Fibroblast of mammary gland (primary cell): ENCODE measurements around the gene CIRBP.

Experiments
- DNase-seq: peaks from one replicate; pipeline ENCODE4 v3.0.0-alpha.2; 2010; ENCODE audit warnings: low read depth
- H3K4me3 ChIP-seq: 2 replicates; pipeline ENCODE4 v1.5.1; 2011; ENCODE audit warnings: low read depth, mild to moderate bottlenecking, low read length, moderate library complexity; ENCODE audit not compliant: control insufficient read depth
- CTCF ChIP-seq: conservative IDR thresholded peaks from 2 replicates; pipeline ENCODE4 v1.5.1; 2011; ENCODE audit warnings: low read depth, low read length, inconsistent platforms; ENCODE audit not compliant: control insufficient read depth, insufficient read depth

Gene CIRBP

DNA sequence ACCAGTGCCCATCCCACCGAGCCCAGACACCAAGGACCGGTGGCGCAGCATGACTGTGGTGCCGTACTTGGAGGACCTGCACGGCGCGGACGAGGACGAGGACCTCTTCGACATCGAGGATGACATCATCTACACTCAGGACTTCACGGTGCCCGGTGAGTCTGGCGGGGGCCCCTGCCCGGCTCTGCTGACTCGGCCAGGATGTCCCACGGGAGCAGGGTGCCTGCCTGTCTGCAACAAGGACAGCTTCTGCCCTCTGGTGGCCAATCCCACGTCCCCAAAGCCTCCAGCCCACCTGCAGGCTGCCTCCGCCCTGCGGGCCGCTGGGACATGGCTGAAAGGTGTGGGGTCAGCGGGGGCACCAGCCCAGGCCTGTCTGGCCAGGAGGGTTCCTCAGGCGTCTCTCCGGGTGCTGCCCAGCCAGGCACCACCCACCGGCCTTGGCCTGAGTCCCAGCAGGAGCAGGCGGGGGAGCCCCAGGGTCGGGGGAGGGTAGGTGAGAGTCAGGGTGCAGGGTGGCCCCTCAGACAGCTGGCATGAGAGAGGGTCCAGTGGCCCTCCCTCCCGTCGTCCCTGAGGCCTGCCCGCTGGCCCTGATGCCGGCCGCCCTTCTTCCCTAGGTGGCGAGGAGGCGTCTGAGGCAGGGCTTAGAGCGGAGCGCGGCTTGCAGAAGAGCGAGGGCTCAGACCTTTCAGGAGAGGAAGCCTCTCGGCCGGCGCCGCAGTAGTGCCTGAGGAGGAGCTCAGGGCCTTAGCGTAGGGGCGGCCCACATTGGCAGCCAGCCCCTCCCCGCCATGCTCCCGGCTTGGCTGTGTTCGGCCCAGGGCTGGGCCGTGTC is 45.9 kb upstream of the CIRBP start:
- TF ChIP-seq CTCF: peak; percentile 36
- H3K4me3 ChIP-seq: no peak overlapping the region
- peak; percentile 52 for DNase-seq

DNA sequence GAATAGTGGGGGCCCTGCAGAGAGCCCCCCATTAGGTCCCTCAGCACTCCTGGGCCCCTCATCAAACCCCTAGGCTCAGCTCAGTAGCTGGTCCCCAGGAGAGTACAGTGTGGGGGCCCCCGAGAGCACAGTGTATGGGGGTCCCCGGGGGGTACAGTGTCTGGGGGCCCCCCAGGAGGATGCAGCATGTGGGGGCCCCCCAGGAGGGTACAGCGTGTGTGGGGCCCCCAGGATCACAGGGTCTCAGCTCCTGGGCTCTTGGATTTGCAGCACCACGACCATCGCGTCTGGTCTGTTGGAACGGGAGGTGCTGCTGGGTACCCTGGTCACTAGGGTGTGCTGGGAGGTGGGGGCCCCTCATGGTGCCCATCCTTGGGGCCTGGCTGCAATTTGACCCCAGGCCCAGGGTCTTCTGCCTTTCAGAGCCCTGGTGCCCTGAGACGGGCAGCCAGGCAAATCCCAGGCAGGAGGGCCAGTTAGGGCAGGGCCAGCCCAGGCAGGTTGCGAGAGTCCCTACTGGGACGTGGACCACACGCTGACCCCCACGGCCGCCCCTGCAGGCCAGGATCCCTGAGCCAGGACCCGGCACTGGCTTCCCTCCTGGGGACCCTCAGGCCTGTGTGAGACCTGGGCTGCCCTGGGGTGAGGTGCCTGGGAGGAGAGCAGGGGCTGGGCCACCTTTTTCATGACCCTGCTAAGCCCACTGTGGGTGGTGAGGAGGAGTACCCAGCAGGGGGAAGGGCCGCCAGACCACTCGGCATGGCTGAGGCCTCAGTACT is 44.9 kb upstream of the CIRBP start:
- no peak for DNase-seq

DNA sequence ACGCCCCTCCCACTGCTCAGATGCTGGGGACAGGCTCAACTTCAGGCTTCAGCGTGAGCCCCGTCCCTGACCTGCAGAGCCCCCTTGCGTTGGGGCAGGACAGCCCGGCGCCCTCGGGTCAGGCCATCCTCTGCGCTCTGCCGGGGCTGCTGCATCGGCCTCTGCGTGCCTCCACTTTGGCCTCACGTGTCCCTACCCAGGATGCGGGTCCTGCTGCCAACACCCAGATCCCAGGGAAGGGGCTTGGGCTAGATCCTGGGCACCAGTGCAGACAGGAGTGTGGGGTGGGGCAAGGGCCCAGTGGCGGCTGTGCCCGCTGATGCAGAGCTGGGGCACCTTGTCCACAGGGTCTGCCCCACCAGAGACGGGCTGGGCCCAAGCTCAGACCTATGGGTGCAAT is 44.3 kb upstream of the CIRBP start:
- no peak for DNase-seq
- H3K4me3 ChIP-seq: no peak overlapping the region
- no peak for TF ChIP-seq CTCF

More for the DNA sequence above, 44.9 kb upstream of the CIRBP start:
- no peak for TF ChIP-seq CTCF
- H3K4me3 ChIP-seq: no peak overlapping the region

GRCh38 chr19:1225440-1226226 is 43.5 kb upstream of the CIRBP start:
- DNase-seq: no peak
- H3K4me3 ChIP-seq: no peak overlapping the region
- no peak for TF ChIP-seq CTCF

DNA sequence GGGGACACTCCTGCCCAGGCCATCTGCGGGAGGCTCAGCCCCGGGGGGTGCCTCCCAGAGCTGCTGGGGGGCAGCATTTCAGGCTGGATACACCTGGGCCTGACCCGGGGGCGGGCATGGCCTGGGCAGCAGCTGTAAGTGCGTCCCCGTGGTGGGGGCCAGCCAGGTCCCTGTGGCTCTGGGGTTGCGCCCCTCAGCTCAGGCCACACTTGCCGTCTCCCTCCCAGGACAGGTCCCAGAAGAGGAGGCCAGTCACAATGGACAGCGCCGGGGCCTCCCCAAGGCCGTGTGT is 43.0 kb upstream of the CIRBP start:
- H3K4me3 ChIP-seq: no peak overlapping the region
- DNase-seq: no peak
- no peak for TF ChIP-seq CTCF

DNA sequence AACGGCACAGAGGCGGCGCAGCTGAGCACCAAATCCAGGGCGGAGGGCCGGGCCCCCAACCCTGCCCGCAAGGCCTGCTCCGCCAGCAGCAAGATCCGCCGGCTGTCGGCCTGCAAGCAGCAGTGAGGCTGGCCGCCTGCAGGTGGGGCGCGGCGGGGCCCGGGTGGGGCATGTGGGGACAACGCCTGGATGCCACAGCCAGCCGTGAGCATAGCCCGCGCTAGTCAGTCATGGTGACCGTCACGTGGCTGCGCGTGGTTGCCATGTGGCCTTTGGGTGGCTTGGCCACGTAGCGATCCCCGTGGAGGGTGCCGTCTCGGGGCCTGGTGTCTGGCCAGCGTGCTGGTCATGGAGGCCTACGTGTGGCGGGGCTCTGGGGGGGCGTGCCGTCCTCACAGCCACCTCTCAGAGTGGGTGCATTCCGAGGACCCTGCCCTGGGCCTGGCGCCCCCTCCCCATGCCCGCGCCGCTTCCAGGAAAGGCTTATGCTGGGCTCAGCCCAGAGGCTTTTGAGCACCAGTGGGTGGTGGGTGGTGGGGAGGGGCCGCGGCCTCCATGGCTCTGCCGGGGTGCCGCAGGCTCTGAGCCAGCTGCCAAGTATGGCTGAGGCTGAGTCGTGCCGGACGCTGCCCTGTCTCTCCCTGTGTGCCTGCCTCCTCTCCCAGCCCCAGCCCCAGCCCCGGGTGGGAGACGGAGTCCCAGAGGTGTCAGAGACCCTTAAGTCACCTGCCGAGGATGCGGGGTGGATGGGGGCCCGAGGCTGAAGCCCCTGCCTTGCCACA is 42.4 kb upstream of the CIRBP start:
- no peak for DNase-seq
- no peak overlapping the region for H3K4me3 ChIP-seq
- no peak for TF ChIP-seq CTCF
